Mesenchymal stem cell (in vitro differentiated cells and primary cell): ENCODE results near the gene WTAP.

Source experiments
- DNase-seq: peaks from one replicate; pipeline ENCODE4 v3.0.0-alpha.2; 2013
- H2AFZ ChIP-seq: one replicate; pipeline ENCODE4 v1.6.1; 2013; ENCODE audit warnings: low read depth, mild to moderate bottlenecking, control low read depth, inconsistent platforms, low read length, moderate library complexity
- H2AK5ac ChIP-seq: 2 replicates; pipeline ENCODE4 v1.6.1; 2013; ENCODE audit warnings: low read length, moderate library complexity, mild to moderate bottlenecking, inconsistent platforms; ENCODE audit not compliant: severe bottlenecking
- H2BK120ac ChIP-seq: one replicate; pipeline ENCODE4 v1.6.1; 2013; ENCODE audit warnings: low read depth, mild to moderate bottlenecking, inconsistent platforms, low read length, moderate library complexity
- H2BK12ac ChIP-seq, 2 experiments: one replicate each; pipeline ENCODE4 v1.6.1; 2013; ENCODE audit warnings: inconsistent platforms in 2 of 2, low read length in 2 of 2, mild to moderate bottlenecking in 2 of 2, moderate library complexity in 2 of 2, control low read depth in 1 of 2
- H2BK15ac ChIP-seq: one replicate; pipeline ENCODE4 v1.6.1; 2013; ENCODE audit warnings: mild to moderate bottlenecking, low read depth, inconsistent platforms; ENCODE audit not compliant: poor library complexity, severe bottlenecking
- H2BK5ac ChIP-seq: 2 replicates; pipeline ENCODE4 v1.6.1; 2013; ENCODE audit warnings: low read depth, mild to moderate bottlenecking, low read length, control low read depth, inconsistent platforms; ENCODE audit not compliant: poor library complexity, severe bottlenecking
- H3K14ac ChIP-seq, 2 experiments: one replicate each; pipeline ENCODE4 v1.6.1; 2013; ENCODE audit warnings: inconsistent platforms in 2 of 2, low read length in 2 of 2, control low read depth in 1 of 2, mild to moderate bottlenecking in 1 of 2, moderate library complexity in 1 of 2
- H3K18ac ChIP-seq, 2 experiments: one replicate each; pipeline ENCODE4 v1.6.1; 2013; ENCODE audit warnings: inconsistent platforms in 2 of 2, low read length in 2 of 2, control low read depth in 1 of 2, low read depth in 1 of 2, mild to moderate bottlenecking in 1 of 2
- H3K23ac ChIP-seq, 2 experiments: one replicate each; pipeline ENCODE4 v1.6.1; 2013; ENCODE audit warnings: inconsistent platforms in 2 of 2, low read length in 2 of 2, mild to moderate bottlenecking in 2 of 2, moderate library complexity in 2 of 2, control low read depth in 1 of 2
- H3K27ac ChIP-seq: 2 replicates; pipeline ENCODE4 v1.5.1; 2013; ENCODE audit warnings: mild to moderate bottlenecking, moderate library complexity, low read length, control low read depth, inconsistent platforms; ENCODE audit not compliant: poor library complexity, severe bottlenecking
- H3K27me3 ChIP-seq, 2 experiments: 2 replicates each; pipeline versions ENCODE4 v1.6.1 to v1.7.0; 2013; ENCODE audit warnings: low read length in 2 of 2, mild to moderate bottlenecking in 2 of 2, moderate library complexity in 2 of 2, control low read depth in 1 of 2, inconsistent platforms in 1 of 2; ENCODE audit not compliant: control insufficient read depth in 1 of 2, insufficient read depth in 1 of 2
- H3K36me3 ChIP-seq, 2 experiments: 2 replicates each; pipeline versions ENCODE4 v1.6.1 to v1.7.0; 2013; ENCODE audit warnings: low read length in 2 of 2, control low read depth in 1 of 2, inconsistent platforms in 1 of 2, low read depth in 1 of 2, mild to moderate bottlenecking in 1 of 2; ENCODE audit not compliant: insufficient read depth in 2 of 2, control insufficient read depth in 1 of 2
- H3K4ac ChIP-seq, 2 experiments: one replicate each; pipeline ENCODE4 v1.6.1; 2013; ENCODE audit warnings: inconsistent platforms in 2 of 2, low read length in 2 of 2, mild to moderate bottlenecking in 2 of 2, moderate library complexity in 2 of 2, control low read depth in 1 of 2, low read depth in 1 of 2
- H3K4me1 ChIP-seq: 2 replicates; pipeline ENCODE4 v1.6.1; 2013; ENCODE audit warnings: low read depth, low read length, control low read depth; ENCODE audit not compliant: control insufficient read depth, insufficient read depth
- H3K4me2 ChIP-seq: 2 replicates; pipeline ENCODE4 v1.6.1; 2013; ENCODE audit warnings: low read length, mild to moderate bottlenecking, inconsistent platforms; ENCODE audit not compliant: poor library complexity, severe bottlenecking
- H3K4me3 ChIP-seq, 2 experiments: 2 replicates each; pipeline versions ENCODE4 v1.5.1 to v1.7.0; 2013; ENCODE audit warnings: low read length in 2 of 2, mild to moderate bottlenecking in 2 of 2, control low read depth in 1 of 2, low read depth in 1 of 2; ENCODE audit not compliant: insufficient read depth in 1 of 2
- H3K79me1 ChIP-seq: replicated peaks from 2 replicates; pipeline ENCODE4 v1.6.1; 2013; ENCODE audit warnings: mild to moderate bottlenecking, control low read depth, low read length, inconsistent platforms; ENCODE audit not compliant: poor library complexity, severe bottlenecking
- H3K9ac ChIP-seq: 2 replicates; pipeline ENCODE4 v1.7.0; 2013; ENCODE audit warnings: mild to moderate bottlenecking, low read length, moderate library complexity
- H3K9me3 ChIP-seq: 2 replicates; pipeline ENCODE4 v1.7.0; 2013; ENCODE audit warnings: mild to moderate bottlenecking, low read length; ENCODE audit not compliant: control insufficient read depth
- H4K8ac ChIP-seq: one replicate; pipeline ENCODE4 v1.6.1; 2013; ENCODE audit warnings: inconsistent platforms, mild to moderate bottlenecking, low read length, moderate library complexity
- H4K91ac ChIP-seq: one replicate; pipeline ENCODE4 v1.6.1; 2013; ENCODE audit warnings: mild to moderate bottlenecking, low read length, inconsistent platforms
- WGBS: methylation state at CpG from one replicate; pipeline ENCODE4 v1.1.7; 2013; ENCODE audit warnings: mixed read lengths; 5-methylcytosine and 5-hydroxymethylcytosine counted together

Gene WTAP

GRCh38 chr6:159777240-159777904 lies 50.1 kb downstream of the WTAP start:
- Histone ChIP-seq H2BK120ac (no peak overlapping the region), H3K4me1 (no peaks in the 10 kb centered on the region), H3K4me3 (no peak overlapping the region), H2BK12ac (no peak overlapping the region), H3K4me2 (no peak overlapping the region), H4K8ac (no peak overlapping the region), H3K9me3 (no peaks in the 10 kb centered on the region), H3K23ac (no peak overlapping the region), H3K4ac (no peak overlapping the region), H3K18ac (no peak overlapping the region), H3K14ac (no peak overlapping the region), H2AFZ (no peak overlapping the region), H3K9ac (no peak overlapping the region), H4K91ac (no peak overlapping the region), H3K27ac (no peak overlapping the region), H2AK5ac (no peak overlapping the region), H3K36me3 (peaks cover 26 to 99% of the 10 kb centered on the region in 2 experiments), H2BK15ac (no peak overlapping the region), H3K79me1 (no peaks in the 10 kb centered on the region), H2BK5ac (no peak overlapping the region), H3K27me3 (no peaks in the 10 kb centered on the region)
- 97% methylated on average over 7 of the region's 7 CpGs for WGBS
- no peak for DNase-seq

- H2AK5ac ChIP-seq, result no peak overlapping the region
- no peak overlapping the region for H3K18ac ChIP-seq
- no peak overlapping the region for H3K27ac ChIP-seq
- H2BK5ac ChIP-seq, result no peak overlapping the region
- no peaks in the 10 kb centered on the region for H3K4me1 ChIP-seq
- H2BK120ac ChIP-seq, result no peak overlapping the region
- DNase-seq, result no peak
- no peak overlapping the region for H3K4me2 ChIP-seq
- H2BK12ac ChIP-seq, result no peak overlapping the region
- H3K9ac ChIP-seq, result no peak overlapping the region
- H3K36me3 ChIP-seq, result peaks cover 20 to 99% of the 10 kb centered on the region in 2 experiments
- H3K4me3 ChIP-seq, result no peak overlapping the region
- H3K14ac ChIP-seq, result no peak overlapping the region
- H2AFZ ChIP-seq, result no peak overlapping the region
- H4K8ac ChIP-seq, result no peak overlapping the region
- H2BK15ac ChIP-seq, result no peak overlapping the region
- H3K23ac ChIP-seq, result no peak overlapping the region
- H3K9me3 ChIP-seq, result no peaks in the 10 kb centered on the region
- WGBS, result 100% methylated on average over 1 of the region's 1 CpG
- H3K27me3 ChIP-seq, result no peaks in the 10 kb centered on the region
- no peak overlapping the region for H4K91ac ChIP-seq
- peaks cover 3% of the 10 kb centered on the region for H3K79me1 ChIP-seq
- no peak overlapping the region for H3K4ac ChIP-seq
Measured at GRCh38 chr6:159778131-159778530, 50.8 kb downstream of the WTAP start.

GRCh38 chr6:159778542-159779103 lies 51.3 kb downstream of the WTAP start:
- Histone ChIP-seq H3K4me1 (no peaks in the 10 kb centered on the region), H4K91ac (no peak overlapping the region)

GRCh38 chr6:159788276-159788675 lies 61.0 kb downstream of the WTAP start:
- H3K4ac ChIP-seq, result no peak overlapping the region
- no peak overlapping the region for H3K18ac ChIP-seq
- H2BK15ac ChIP-seq, result no peak overlapping the region
- H3K79me1 ChIP-seq, result peaks cover 5% of the 10 kb centered on the region
- no peak overlapping the region for H2BK12ac ChIP-seq
- no peak for DNase-seq
- 62% methylated on average over 11 of the region's 15 CpGs for WGBS
- no peaks in the 10 kb centered on the region for H3K9me3 ChIP-seq
- no peak overlapping the region for H2AK5ac ChIP-seq
- H2BK120ac ChIP-seq, result no peak overlapping the region
- H3K27ac ChIP-seq, result peak overlapping the region; percentile 38
- H3K27me3 ChIP-seq, result no peaks in the 10 kb centered on the region
- peak overlapping the region; percentile 97 for H3K4me2 ChIP-seq
- peak overlapping the region; percentile 96 for H3K9ac ChIP-seq
- H2BK5ac ChIP-seq, result no peak overlapping the region
- no peak overlapping the region for H4K8ac ChIP-seq
- peak overlapping the region in 1 of 2 experiments; percentile 60 for H3K23ac ChIP-seq
- H3K4me1 ChIP-seq, result peaks cover 12% of the 10 kb centered on the region
- no peak overlapping the region for H4K91ac ChIP-seq
- H3K4me3 ChIP-seq, result peak overlapping the region; percentile 99
- no peak overlapping the region for H2AFZ ChIP-seq
- H3K14ac ChIP-seq, result no peak overlapping the region
- H3K36me3 ChIP-seq, result peaks cover 9 to 61% of the 10 kb centered on the region in 2 experiments

More at GRCh38 chr6:159778542-159779103, 51.3 kb downstream of the WTAP start:
- H3K79me1 ChIP-seq, result peaks cover 3% of the 10 kb centered on the region
- no peak overlapping the region for H3K4me3 ChIP-seq
- peaks cover 24 to 99% of the 10 kb centered on the region in 2 experiments for H3K36me3 ChIP-seq
- H3K27me3 ChIP-seq, result no peaks in the 10 kb centered on the region
- whole genome bisulfite sequencing, result 95% methylated on average over 2 of the region's 3 CpGs
- H2BK120ac ChIP-seq, result no peak overlapping the region
- no peak overlapping the region for H4K8ac ChIP-seq
- no peak overlapping the region for H2AFZ ChIP-seq
- no peaks in the 10 kb centered on the region for H3K9me3 ChIP-seq
- H3K14ac ChIP-seq, result no peak overlapping the region
- no peak overlapping the region for H3K23ac ChIP-seq
- H3K9ac ChIP-seq, result no peak overlapping the region
- no peak overlapping the region for H3K4me2 ChIP-seq
- H2BK12ac ChIP-seq, result no peak overlapping the region
- H2AK5ac ChIP-seq, result no peak overlapping the region
- H2BK5ac ChIP-seq, result no peak overlapping the region
- no peak for DNase-seq
- no peak overlapping the region for H3K18ac ChIP-seq
- no peak overlapping the region for H3K27ac ChIP-seq
- H3K4ac ChIP-seq, result no peak overlapping the region
- no peak overlapping the region for H2BK15ac ChIP-seq
